OCI-LY7 (cell line): Measurements from ENCODE around the gene RAD51AP2.

Source experiments
- CTCF ChIP-seq: fragments of 200-600 bp; sonication (generic); conservative IDR thresholded peaks from 2 replicates; pipeline ENCODE4 v1.5.1; 2014; ENCODE audit warnings: mild to moderate bottlenecking, antibody characterized with exemption, low read length, moderate library complexity, mixed read lengths
- EZH2phosphoT487 ChIP-seq: fragments of 200-600 bp; sonication (generic); IDR thresholded peaks from 2 replicates; pipeline ENCODE4 v1.6.1; 2018; ENCODE audit warnings: low read depth, borderline replicate concordance, mild to moderate bottlenecking, mixed run types, antibody characterized with exemption, low read length, moderate library complexity, mixed read lengths

- TF ChIP-seq CTCF (no peak), EZH2phosphoT487 (no peak)
Measured at GRCh38 chr2:17495590-17495989, 22.6 kb downstream of the RAD51AP2 start.
